Activated CD4-positive, alpha-beta T cell treated with anti-CD3 and anti-CD28 coated beads for 36 hours (primary cell): Measurements from ENCODE around the gene CCNL2. TPM values are rescaled to one million over a fixed set of nuclear protein-coding genes. Genes with fewer than 3 reads are reported as not detected.

Experiments used
- ATAC-seq: fragments of 200-7000 bp; cut with Tn5 transposase; one replicate; pipeline ENCODE4 v1.10.0; 2021; ENCODE audit warnings: mild to moderate bottlenecking, moderate library complexity
- CTCF ChIA-PET: fragments of 350-600 bp; sonication (Branson Sonifier 250); formaldehyde crosslinking; loops from one replicate; lab custom pipeline; 2021; ENCODE audit warnings: antibody characterized with exemption; lab: Charles Lee
- POLR2A ChIA-PET: fragments of 350-600 bp; sonication (Branson Sonifier 250); formaldehyde crosslinking; loops from one replicate; lab custom pipeline; 2021; ENCODE audit warnings: antibody characterized with exemption, inconsistent platforms; lab: Charles Lee
- DNase-seq: peaks from one replicate; pipeline ENCODE4 v3.0.0-alpha.2; 2020
- H3K27ac Mint-ChIP-seq: one replicate; pipeline ENCODE4 v1.8.0; 2021; ENCODE audit warnings: mixed read lengths
- H3K27me3 Mint-ChIP-seq: one replicate; pipeline ENCODE4 v1.8.0; 2021; ENCODE audit warnings: mixed read lengths
- H3K36me3 Mint-ChIP-seq: one replicate; pipeline ENCODE4 v1.8.0; 2021; ENCODE audit warnings: low read depth, mixed read lengths
- H3K4me1 Mint-ChIP-seq: one replicate; pipeline ENCODE4 v1.8.0; 2021; ENCODE audit warnings: mixed read lengths
- H3K4me3 Mint-ChIP-seq: one replicate; pipeline ENCODE4 v1.8.0; 2021; ENCODE audit warnings: mild to moderate bottlenecking, moderate library complexity, mixed read lengths
- H3K9me3 Mint-ChIP-seq: one replicate; pipeline ENCODE4 v1.8.0; 2021; ENCODE audit warnings: low read depth, mixed read lengths
- intact Hi-C, 2 experiments: fragments of 100-400 bp; cut with DNase I in 1 of 2; cut with micrococcal nuclease in 1 of 2; formaldehyde crosslinking; loops; one replicate each; pipeline versions ENCODE4 v1.14.2 to v1.15.1; 2022 to 2024; cut with DNase I, micrococcal nuclease
- total RNA-seq, 2 experiments: library from RNA; stranded (reverse); gene quantifications; one replicate each; pipeline ENCODE4 v1.2.3, GENCODE V29; 2021

The CCNL2 gene
- total RNA-seq, 2 experiments from 2014 or later: 73.6 to 89.7 TPM

GRCh38 chr1:1357871-1358432 lies 41.2 kb downstream of the CCNL2 start:
- Mint-ChIP-seq H3K9me3 (no peaks in the 10 kb centered on the region), H3K36me3 (no peaks in the 10 kb centered on the region), H3K4me3 (no peak overlapping the region), H3K27ac (no peak overlapping the region), H3K27me3 (peaks cover 10% of the 10 kb centered on the region), H3K4me1 (peaks cover 12% of the 10 kb centered on the region)
- POLR2A ChIA-PET: no interaction called here
- DNase-seq (no peak), ATAC-seq (no peak)
- intact Hi-C loops: no loop called here
- CTCF ChIA-PET: interaction anchor here (0.6 kb wide), 1 partner anchor 431 kb away, joined by 4 read pairs; no protein-coding TSS in a partner anchor

GRCh38 chr1:1356796-1357401 lies 42.2 kb downstream of the CCNL2 start:
- H3K9me3 Mint-ChIP-seq: no peaks in the 10 kb centered on the region
- POLR2A ChIA-PET: interaction anchor here (0.6 kb wide), 1 partner anchor 42 kb away, joined by 3 read pairs; the partner anchor contains the start of gene CCNL2

GRCh38 chr1:1356166-1356795 lies 42.9 kb downstream of the CCNL2 start:
- no peak overlapping the region for H3K4me3 Mint-ChIP-seq
- H3K4me1 Mint-ChIP-seq: peaks cover 15% of the 10 kb centered on the region
- CTCF ChIA-PET: no interaction called here
- H3K27me3 Mint-ChIP-seq: peaks cover 18% of the 10 kb centered on the region
- POLR2A ChIA-PET: no interaction called here
- intact Hi-C loops: no loop called here
- H3K9me3 Mint-ChIP-seq: no peaks in the 10 kb centered on the region
- DNase-seq (no peak), ATAC-seq (no peak)
- H3K36me3 Mint-ChIP-seq: no peaks in the 10 kb centered on the region
- no peak overlapping the region for H3K27ac Mint-ChIP-seq

More at GRCh38 chr1:1356796-1357401, 42.2 kb downstream of the CCNL2 start:
- no peak overlapping the region for H3K27ac Mint-ChIP-seq
- intact Hi-C loops: no loop called here
- H3K36me3 Mint-ChIP-seq: no peaks in the 10 kb centered on the region
- peaks cover 15% of the 10 kb centered on the region for H3K4me1 Mint-ChIP-seq
- ATAC-seq (no peak), DNase-seq (no peak)
- CTCF ChIA-PET: no interaction called here
- H3K4me3 Mint-ChIP-seq: no peak overlapping the region
- H3K27me3 Mint-ChIP-seq: peaks cover 18% of the 10 kb centered on the region

- Mint-ChIP-seq H3K36me3 (no peaks in the 10 kb centered on the region), H3K27ac (no peak overlapping the region), H3K9me3 (no peaks in the 10 kb centered on the region), H3K27me3 (peaks cover 14% of the 10 kb centered on the region), H3K4me3 (no peak overlapping the region), H3K4me1 (peaks cover 15% of the 10 kb centered on the region)
- ATAC-seq (peak; percentile 11), DNase-seq (peak; percentile 46)
- ChIA-PET CTCF (no interaction called here), POLR2A (no interaction called here)
- intact Hi-C loops: no loop called here
Observed at GRCh38 chr1:1355416-1355815, 43.7 kb downstream of the CCNL2 start.

GRCh38 chr1:1354271-1355247 lies 44.6 kb downstream of the CCNL2 start:
- DNase-seq (no peak), ATAC-seq (no peak)
- H3K4me3 Mint-ChIP-seq: no peak overlapping the region
- H3K36me3 Mint-ChIP-seq: no peaks in the 10 kb centered on the region
- no peaks in the 10 kb centered on the region for H3K9me3 Mint-ChIP-seq
- POLR2A ChIA-PET: no interaction called here
- H3K27ac Mint-ChIP-seq: no peak overlapping the region
- CTCF ChIA-PET: no interaction called here
- intact Hi-C loops: no loop called here
- H3K27me3 Mint-ChIP-seq: peaks cover 14% of the 10 kb centered on the region
- H3K4me1 Mint-ChIP-seq: peaks cover 13% of the 10 kb centered on the region

GRCh38 chr1:1353389-1354151 lies 45.6 kb downstream of the CCNL2 start:
- Mint-ChIP-seq H3K4me3 (no peak overlapping the region), H3K27me3 (peaks cover 14% of the 10 kb centered on the region), H3K4me1 (peaks cover 6% of the 10 kb centered on the region), H3K9me3 (no peaks in the 10 kb centered on the region), H3K27ac (no peak overlapping the region), H3K36me3 (no peaks in the 10 kb centered on the region)
- intact Hi-C loops: no loop called here
- ChIA-PET POLR2A (no interaction called here), CTCF (interaction anchor here (0.8 kb wide), 1 partner anchor 232 kb away, joined by 3 read pairs; no protein-coding TSS in a partner anchor)
- ATAC-seq (no peak), DNase-seq (no peak)

- no peak for ATAC-seq
- Mint-ChIP-seq H3K9me3 (no peaks in the 10 kb centered on the region), H3K27me3 (peaks cover 14% of the 10 kb centered on the region), H3K27ac (no peak overlapping the region), H3K4me1 (peaks cover 6% of the 10 kb centered on the region), H3K4me3 (no peak overlapping the region), H3K36me3 (no peaks in the 10 kb centered on the region)
- DNase-seq: no peak
- CTCF ChIA-PET: interaction anchor here (1.6 kb wide), 1 partner anchor 18 kb away, joined by 4 read pairs; no protein-coding TSS in a partner anchor
- intact Hi-C loops: no loop called here
- POLR2A ChIA-PET: no interaction called here
Observed at GRCh38 chr1:1352786-1353388, 46.2 kb downstream of the CCNL2 start.

- Mint-ChIP-seq H3K4me1 (peaks cover 16% of the 10 kb centered on the region), H3K27ac (no peak overlapping the region), H3K9me3 (no peaks in the 10 kb centered on the region), H3K27me3 (peaks cover 11% of the 10 kb centered on the region), H3K4me3 (peak overlapping the region; percentile 51), H3K36me3 (no peaks in the 10 kb centered on the region)
- DNase-seq (no peak), ATAC-seq (no peak)
- ChIA-PET CTCF (interaction anchor here (0.9 to 1.6 kb wide), 2 partner anchors 14 to 20 kb away, joined by 3 to 4 read pairs; no protein-coding TSS in a partner anchor), POLR2A (no interaction called here)
- intact Hi-C loops: no loop called here
Observed at GRCh38 chr1:1351511-1352427, 47.4 kb downstream of the CCNL2 start.

GRCh38 chr1:1349256-1350012 lies 49.7 kb downstream of the CCNL2 start, which contains the start of gene DVL1:
Gene DVL1, minus strand, starts transcription at chr1:1349418. Its CDS starts 353 bp downstream, at chr1:1349065.
- Mint-ChIP-seq H3K27me3 (peaks cover 11% of the 10 kb centered on the region), H3K36me3 (no peaks in the 10 kb centered on the region), H3K4me1 (peaks cover 25% of the 10 kb centered on the region), H3K27ac (no peak within 1 kb of the TSS), H3K9me3 (no peaks in the 10 kb centered on the region), H3K4me3 (peak within 1 kb of the TSS; percentile 74)
- ChIA-PET POLR2A (no interaction called here), CTCF (no interaction called here)
- ATAC-seq: peak; percentile 71
- peak; percentile 81 for DNase-seq
- intact Hi-C loops: loop anchor here in 1 of 2 experiments (1.0 to 2.0 kb wide), 12 partner anchors 25 to 290 kb away; partner anchors contain the start of genes ATAD3B, AURKAIP1, B3GALT6 and C1orf159
